Measurements from ENCODE around the gene PPP6C. TPM values are rescaled to one million over a fixed set of nuclear protein-coding genes. Genes with fewer than 3 reads are reported as not detected.
A peak's percentile ranks its signal among the peaks of the same experiment; 100 is the strongest.

Gene PPP6C
- total RNA-seq, 2 donors from 2014 or later: 48.2 to 54.7 TPM

DNA sequence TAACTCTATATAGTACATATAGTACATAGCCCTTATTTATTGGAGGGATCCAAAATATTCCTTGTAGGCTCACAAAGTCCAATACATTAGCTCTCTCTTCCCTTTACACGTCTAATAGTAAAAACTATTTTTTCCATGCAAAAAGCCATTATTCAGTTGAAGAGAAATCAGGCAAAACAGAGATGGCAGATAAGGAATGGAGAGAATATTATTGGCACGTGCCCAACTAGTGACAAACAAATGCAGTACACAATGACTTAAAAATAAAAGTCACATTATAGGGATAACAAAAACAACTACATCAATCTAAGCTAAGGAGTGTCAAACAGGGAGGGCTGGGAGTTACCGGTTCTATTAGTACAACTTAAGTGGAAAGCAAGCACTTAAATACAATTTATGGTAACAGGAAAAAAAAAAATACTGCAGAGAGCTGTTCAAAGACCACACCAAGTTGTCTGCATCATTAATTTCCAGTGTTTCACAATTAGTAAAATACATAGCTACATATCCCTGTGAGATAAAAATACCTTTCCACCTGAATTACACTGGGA, 42.1 kb downstream of the PPP6C start:
- Histone ChIP-seq H3K4me3 (no peak overlapping the region), H3K4me1 (no peaks in the 10 kb centered on the region), H3K27me3 (no peaks in the 10 kb centered on the region), H3K9me3 (no peaks in the 10 kb centered on the region), H3K36me3 (peaks cover 6% of the 10 kb centered on the region), H3K27ac (no peak overlapping the region), H3K9ac (ENCODE audit: low read depth in 2 of 2, low read length in 2 of 2) (no peak overlapping the region)
- intact Hi-C loops (cut with DNase I): loop anchor here (5.0 to 10.0 kb wide), 2 partner anchors 210 to 373 kb away; partner anchors contain the start of genes NR6A1 and OLFML2A
- TF ChIP-seq, protein P1, sequence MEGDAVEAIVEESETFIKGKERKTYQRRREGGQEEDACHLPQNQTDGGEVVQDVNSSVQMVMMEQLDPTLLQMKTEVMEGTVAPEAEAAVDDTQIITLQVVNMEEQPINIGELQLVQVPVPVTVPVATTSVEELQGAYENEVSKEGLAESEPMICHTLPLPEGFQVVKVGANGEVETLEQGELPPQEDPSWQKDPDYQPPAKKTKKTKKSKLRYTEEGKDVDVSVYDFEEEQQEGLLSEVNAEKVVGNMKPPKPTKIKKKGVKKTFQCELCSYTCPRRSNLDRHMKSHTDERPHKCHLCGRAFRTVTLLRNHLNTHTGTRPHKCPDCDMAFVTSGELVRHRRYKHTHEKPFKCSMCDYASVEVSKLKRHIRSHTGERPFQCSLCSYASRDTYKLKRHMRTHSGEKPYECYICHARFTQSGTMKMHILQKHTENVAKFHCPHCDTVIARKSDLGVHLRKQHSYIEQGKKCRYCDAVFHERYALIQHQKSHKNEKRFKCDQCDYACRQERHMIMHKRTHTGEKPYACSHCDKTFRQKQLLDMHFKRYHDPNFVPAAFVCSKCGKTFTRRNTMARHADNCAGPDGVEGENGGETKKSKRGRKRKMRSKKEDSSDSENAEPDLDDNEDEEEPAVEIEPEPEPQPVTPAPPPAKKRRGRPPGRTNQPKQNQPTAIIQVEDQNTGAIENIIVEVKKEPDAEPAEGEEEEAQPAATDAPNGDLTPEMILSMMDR (IDR thresholded peaks at IDR 0.05): no peak
- no peak for DNase-seq

DNA sequence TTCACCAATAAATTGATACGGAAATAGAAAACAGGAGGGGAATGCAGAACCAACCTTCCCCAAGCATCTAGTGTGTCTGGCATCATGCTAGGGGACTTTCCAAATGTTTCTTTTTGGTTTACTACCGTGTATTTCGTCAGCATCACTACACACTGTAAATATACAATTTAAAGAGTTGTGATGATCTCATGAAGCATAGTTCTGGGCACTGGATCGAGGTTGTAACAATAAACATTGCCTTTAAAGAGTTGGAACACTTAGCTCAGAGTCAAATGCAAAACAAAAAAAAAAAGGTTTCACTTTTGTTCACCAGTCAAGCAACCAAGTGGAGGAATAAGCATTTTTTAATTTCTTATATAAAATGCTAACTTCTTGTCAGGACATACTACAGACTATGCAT, 43.4 kb downstream of the PPP6C start:
- H3K4me1 ChIP-seq: no peaks in the 10 kb centered on the region
- no peak overlapping the region for H3K27ac ChIP-seq
- no peaks in the 10 kb centered on the region for H3K36me3 ChIP-seq
- DNase-seq: no peak
- no peak overlapping the region for H3K9ac ChIP-seq (ENCODE audit: low read depth in 2 of 2, low read length in 2 of 2)
- TF ChIP-seq, protein P1 (IDR thresholded peaks at IDR 0.05): no peak
- intact Hi-C loops (cut with DNase I): loop anchor here (5.0 to 10.0 kb wide), 2 partner anchors 209 to 371 kb away; partner anchors contain the start of genes NR6A1 and OLFML2A
- H3K4me3 ChIP-seq: no peak overlapping the region
- no peaks in the 10 kb centered on the region for H3K27me3 ChIP-seq
- no peaks in the 10 kb centered on the region for H3K9me3 ChIP-seq

DNA sequence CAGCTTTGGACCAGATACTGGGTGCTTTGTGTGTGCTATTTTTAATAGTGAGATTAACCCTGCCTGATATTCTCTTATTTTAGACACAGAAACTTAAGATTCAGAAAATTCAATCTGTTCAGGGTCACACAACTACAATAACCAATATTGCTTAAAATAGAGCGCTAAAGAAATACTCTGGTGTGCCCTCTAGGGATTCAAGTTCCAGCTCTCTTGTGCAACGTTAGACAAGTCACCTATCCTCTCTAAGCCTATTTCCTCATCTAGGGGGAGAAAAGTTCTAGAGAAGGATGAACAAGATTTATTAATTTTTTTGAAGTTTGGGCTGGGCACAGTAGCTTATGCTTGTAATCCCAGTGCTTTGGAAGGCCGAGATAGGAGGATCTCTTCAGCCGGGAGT, 44.2 kb downstream of the PPP6C start:
- intact Hi-C loops (cut with DNase I): loop anchor here (5.0 to 10.0 kb wide), 2 partner anchors 208 to 371 kb away; partner anchors contain the start of genes NR6A1 and OLFML2A
- no peaks in the 10 kb centered on the region for H3K9me3 ChIP-seq
- no peak overlapping the region for H3K27ac ChIP-seq
- TF ChIP-seq, protein P1 (IDR thresholded peaks at IDR 0.05): no peak
- no peak overlapping the region for H3K4me3 ChIP-seq
- H3K4me1 ChIP-seq: no peaks in the 10 kb centered on the region
- no peaks in the 10 kb centered on the region for H3K27me3 ChIP-seq
- no peaks in the 10 kb centered on the region for H3K36me3 ChIP-seq
- H3K9ac ChIP-seq (ENCODE audit: low read depth in 2 of 2, low read length in 2 of 2): no peak overlapping the region
- DNase-seq: no peak

DNA sequence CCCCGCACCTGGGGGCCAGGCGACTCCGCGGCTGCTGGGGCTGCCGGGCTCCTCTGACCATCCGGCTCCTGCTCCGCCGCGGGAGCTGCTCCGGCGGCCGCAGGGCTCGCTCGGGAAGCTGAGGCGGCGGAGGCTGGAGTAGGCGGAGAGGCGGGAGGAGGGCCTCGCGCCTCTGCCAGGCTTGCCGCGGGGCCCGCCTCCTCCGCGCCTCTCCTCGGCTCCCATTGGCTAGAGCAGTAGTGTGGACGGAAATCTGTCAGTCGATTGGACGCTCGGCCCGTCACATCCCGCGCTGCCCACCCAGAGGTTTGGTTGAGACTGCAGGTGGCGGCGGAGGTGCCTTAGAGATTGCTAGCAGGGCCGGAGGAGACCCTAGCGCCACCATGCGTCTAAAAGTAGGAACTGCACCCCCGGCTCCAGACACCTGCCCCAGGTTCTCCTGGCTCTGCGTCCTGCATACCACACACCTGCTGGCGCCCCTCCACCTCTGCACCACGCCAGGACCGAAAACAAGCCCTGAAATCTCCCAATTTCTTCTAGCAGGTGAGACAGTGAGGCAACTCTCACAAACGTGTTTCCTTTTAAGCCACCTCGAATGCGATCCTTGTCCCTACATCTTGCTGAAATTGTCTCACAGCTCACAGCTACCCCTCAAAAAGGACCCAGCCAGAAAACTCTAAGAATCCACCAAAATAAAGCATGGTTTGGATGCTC, 46.1 kb downstream of the PPP6C start, which contains the start of gene SCAI:
Gene SCAI, minus strand, starts transcription at position 152 of the 714 bp plus-strand sequence. Its CDS starts 91 bp downstream, at position 61.
- no peaks in the 10 kb centered on the region for H3K9me3 ChIP-seq
- H3K4me3 ChIP-seq: peak within 1 kb of the TSS; percentile 62
- H3K36me3 ChIP-seq: no peaks in the 10 kb centered on the region
- TF ChIP-seq, protein P1 (IDR thresholded peaks at IDR 0.05): peak; percentile 99
- DNase-seq: peak; percentile 99
- no peaks in the 10 kb centered on the region for H3K27me3 ChIP-seq
- H3K4me1 ChIP-seq: no peaks in the 10 kb centered on the region
- peak within 1 kb of the TSS; percentile 31 to 62 for H3K9ac ChIP-seq (ENCODE audit: low read depth in 2 of 2, low read length in 2 of 2)
- H3K27ac ChIP-seq: no peak within 1 kb of the TSS
- intact Hi-C loops (cut with DNase I): loop anchor here (2.0 to 10.0 kb wide), 2 partner anchors 283 to 369 kb away; partner anchors contain the start of genes NR6A1, OLFML2A and RPL35

DNA sequence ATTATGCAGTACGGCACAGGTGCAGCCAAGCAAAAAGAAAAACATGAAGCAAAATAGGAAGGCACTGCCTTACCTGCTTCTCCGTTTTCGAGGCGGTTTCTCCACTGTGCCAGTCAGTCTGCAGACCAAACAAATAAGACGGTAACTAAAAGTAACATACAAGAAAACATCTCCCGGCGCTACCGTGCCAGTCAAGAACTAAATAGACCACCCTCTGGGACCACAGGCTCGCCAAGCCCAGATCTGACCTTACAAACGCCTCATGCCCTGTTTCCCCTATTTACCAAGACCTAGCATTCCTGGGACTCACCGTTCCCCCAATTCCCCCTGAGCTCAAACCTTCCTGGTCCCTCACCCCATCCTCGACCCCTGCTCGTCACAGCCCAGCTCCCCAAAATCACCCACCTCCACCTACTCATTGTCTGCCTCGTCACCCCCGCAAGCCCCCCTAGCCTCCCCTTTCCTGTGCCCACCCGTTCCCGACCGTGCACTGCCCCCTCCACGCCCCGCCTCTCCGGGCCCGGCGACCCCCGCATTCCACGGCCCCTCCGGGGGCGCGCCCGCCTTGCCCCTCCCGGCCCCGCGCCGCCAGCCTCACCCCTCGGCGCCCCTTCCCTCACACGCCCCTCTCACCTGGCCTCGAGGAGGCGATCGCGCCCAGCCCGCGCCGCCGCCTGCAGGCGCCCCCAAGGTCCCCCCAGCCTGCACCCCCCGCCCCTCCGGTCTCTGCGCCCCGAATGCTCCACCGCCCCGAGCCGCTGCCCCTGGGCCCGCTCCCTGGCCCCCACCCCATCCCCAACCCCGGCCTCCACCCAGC, 46.8 kb downstream of the PPP6C start:
- Histone ChIP-seq H3K4me3 (peak overlapping the region; percentile 62), H3K9ac (ENCODE audit: low read depth in 2 of 2, low read length in 2 of 2) (peak overlapping the region; percentile 31 to 62), H3K9me3 (no peaks in the 10 kb centered on the region), H3K27me3 (no peaks in the 10 kb centered on the region), H3K27ac (no peak overlapping the region), H3K4me1 (no peaks in the 10 kb centered on the region), H3K36me3 (no peaks in the 10 kb centered on the region)
- intact Hi-C loops (cut with DNase I): loop anchor here (2.0 to 10.0 kb wide), 2 partner anchors 282 to 368 kb away; partner anchors contain the start of genes NR6A1, OLFML2A and RPL35
- TF ChIP-seq, protein P1 (IDR thresholded peaks at IDR 0.05): no peak
- peak; percentile 28 for DNase-seq

Measured in colonic mucosa (tissue), 4 donors.